GM23338 (cell line): ENCODE results near the gene KRTAP9-9. TPM values are rescaled to one million over a fixed set of nuclear protein-coding genes. Genes with fewer than 3 reads are reported as not detected.

ENCODE experiments used
- ATAC-seq: fragments of 200-7000 bp; cut with Tn5 transposase; 3 replicates; pipeline ENCODE4 v1.9.1; 2020
- DNase-seq: peaks from one replicate; pipeline ENCODE4 v3.0.0-alpha.2; 2015; ENCODE audit warnings: low spot score
- H2AFZ ChIP-seq: fragments of 200-600 bp; sonication (generic); 2 replicates; pipeline ENCODE4 v1.8.0; 2016; ENCODE audit warnings: antibody characterized with exemption, mild to moderate bottlenecking, moderate library complexity
- H3F3A ChIP-seq: fragments of 200-600 bp; sonication (generic); replicated peaks from 2 replicates; pipeline ENCODE4 v1.8.0; 2017; ENCODE audit warnings: antibody characterized with exemption, mixed run types, low read depth
- H3K27ac ChIP-seq: fragments of 200-600 bp; sonication (generic); 2 replicates; pipeline ENCODE4 v1.6.1; 2016; ENCODE audit warnings: low read depth
- H3K27me3 ChIP-seq: fragments of 200-600 bp; sonication (generic); 2 replicates; pipeline ENCODE4 v1.8.0; 2016; ENCODE audit warnings: mild to moderate bottlenecking, mixed run types, moderate library complexity; ENCODE audit not compliant: insufficient read depth
- H3K36me3 ChIP-seq: fragments of 200-600 bp; sonication (generic); 2 replicates; pipeline ENCODE4 v1.8.0; 2016; ENCODE audit warnings: mild to moderate bottlenecking; ENCODE audit not compliant: insufficient read depth
- H3K4me1 ChIP-seq: fragments of 200-600 bp; sonication (generic); 2 replicates; pipeline ENCODE4 v1.8.0; 2016; ENCODE audit warnings: mild to moderate bottlenecking, moderate library complexity; ENCODE audit not compliant: insufficient read depth
- H3K4me2 ChIP-seq: fragments of 200-600 bp; sonication (generic); 2 replicates; pipeline ENCODE4 v1.7.1; 2017; ENCODE audit warnings: mixed run types
- H3K4me3 ChIP-seq: fragments of 200-600 bp; sonication (generic); 2 replicates; pipeline ENCODE4 v1.6.1; 2016; ENCODE audit warnings: mixed run types
- H3K79me2 ChIP-seq: fragments of 200-600 bp; sonication (generic); replicated peaks from 2 replicates; pipeline ENCODE4 v1.8.0; 2017; ENCODE audit warnings: mild to moderate bottlenecking; ENCODE audit not compliant: insufficient read depth
- H3K9me2 ChIP-seq: fragments of 200-600 bp; sonication (generic); 2 replicates; pipeline ENCODE4 v1.8.0; 2017; ENCODE audit not compliant: insufficient read depth
- H4K20me1 ChIP-seq: fragments of 200-600 bp; sonication (generic); replicated peaks from 2 replicates; pipeline ENCODE4 v1.8.0; 2017; ENCODE audit warnings: mild to moderate bottlenecking; ENCODE audit not compliant: insufficient read depth
- H3K27ac Mint-ChIP-seq: 2 replicates; pipeline ENCODE4 v1.8.0; 2020; ENCODE audit warnings: inconsistent platforms, mild to moderate bottlenecking, moderate library complexity, mixed read lengths
- H3K27me3 Mint-ChIP-seq: 3 replicates; pipeline ENCODE4 v1.8.0; 2022; ENCODE audit warnings: low read depth, mild to moderate bottlenecking, moderate library complexity, mixed read lengths, inconsistent platforms; ENCODE audit not compliant: insufficient read depth, poor library complexity
- H3K36me3 Mint-ChIP-seq: 3 replicates; pipeline ENCODE4 v1.8.0; 2021; ENCODE audit warnings: low read depth, mild to moderate bottlenecking, inconsistent platforms, moderate library complexity, mixed read lengths
- H3K4me1 Mint-ChIP-seq: 3 replicates; pipeline ENCODE4 v1.8.0; 2020; ENCODE audit warnings: mild to moderate bottlenecking, inconsistent platforms, mixed read lengths
- H3K4me3 Mint-ChIP-seq: 3 replicates; pipeline ENCODE4 v1.8.0; 2021; ENCODE audit warnings: moderate library complexity, mild to moderate bottlenecking, inconsistent platforms, mixed read lengths
- H3K9me3 Mint-ChIP-seq: 3 replicates; pipeline ENCODE4 v1.8.0; 2020; ENCODE audit warnings: moderate library complexity, mild to moderate bottlenecking, inconsistent platforms, mixed read lengths
- EZH2 ChIP-seq: fragments of 200-600 bp; sonication (generic); IDR thresholded peaks from one replicate; pipeline ENCODE4 v1.8.0; 2017; ENCODE audit warnings: antibody characterized with exemption, mild to moderate bottlenecking, low read depth; ENCODE audit not compliant: unreplicated experiment
- EZH2phosphoT487 ChIP-seq: fragments of 200-600 bp; sonication (generic); IDR thresholded peaks from one replicate; pipeline ENCODE4 v1.8.1; 2018; ENCODE audit warnings: antibody characterized with exemption; ENCODE audit not compliant: unreplicated experiment
- JUNB ChIP-seq: IDR thresholded peaks from one replicate; pipeline ENCODE4 v1.6.1; 2016; ENCODE audit warnings: antibody characterized with exemption; ENCODE audit not compliant: unreplicated experiment
- STAT1 ChIP-seq: IDR thresholded peaks from one replicate; pipeline ENCODE4 v1.6.1; 2016; ENCODE audit warnings: antibody characterized with exemption; ENCODE audit not compliant: unreplicated experiment
- ZNF114 ChIP-seq: fragments of 250-450 bp; sonication (Bioruptor Pico); IDR thresholded peaks from 2 replicates; pipeline ENCODE4 v1.5.0; 2020; ENCODE audit warnings: mild to moderate bottlenecking, moderate library complexity
- ZNF331 ChIP-seq: fragments of 250-450 bp; sonication (Bioruptor Pico); IDR thresholded peaks from 2 replicates; pipeline ENCODE4 v1.5.0; 2020; ENCODE audit warnings: low read depth, mild to moderate bottlenecking, moderate library complexity
- polyA plus RNA-seq: library from polyadenylated mRNA; unstranded; fragments of >200 nt; fragmentation: Nextera tagmentation; extraction: Ambion mirVana; gene quantifications from 2 replicates; pipeline ENCODE4 v1.2.1, GENCODE V29; 2016
- small RNA-seq: library from RNA; depleted of rRNA; stranded (forward); fragments of <200 nt; gene quantifications from one replicate; pipeline ENCODE3, GENCODE V24; 2014; ENCODE audit warnings: low replicate concordance
- total RNA-seq: library from RNA; depleted of rRNA; stranded (reverse); fragments of >200 nt; shearing (Covaris generic); gene quantifications from 2 replicates; pipeline ENCODE4 v1.2.3, GENCODE V29; 2014; rRNA removed
- TF ChIP-seq, protein P1 (sequence below): fragments of 250-450 bp; sonication (Bioruptor Pico); IDR thresholded peaks from 2 replicates; pipeline ENCODE4 v1.5.0; 2020; ENCODE audit warnings: mild to moderate bottlenecking, moderate library complexity
- TF ChIP-seq, protein P2 (sequence below), 2 experiments: fragments of 200-600 bp in 1 of 2; sonication (generic) in 1 of 2; conservative IDR thresholded peaks; 2 replicates each; pipeline versions ENCODE4 v1.5.1 to v1.6.1; 2016 to 2017; ENCODE audit warnings: antibody characterized with exemption in 2 of 2, low read depth in 2 of 2, mild to moderate bottlenecking in 2 of 2, moderate library complexity in 1 of 2

The KRTAP9-9 gene
- total and polyA plus RNA-seq, 2 experiments from 2014 or later, result not detected

DNA sequence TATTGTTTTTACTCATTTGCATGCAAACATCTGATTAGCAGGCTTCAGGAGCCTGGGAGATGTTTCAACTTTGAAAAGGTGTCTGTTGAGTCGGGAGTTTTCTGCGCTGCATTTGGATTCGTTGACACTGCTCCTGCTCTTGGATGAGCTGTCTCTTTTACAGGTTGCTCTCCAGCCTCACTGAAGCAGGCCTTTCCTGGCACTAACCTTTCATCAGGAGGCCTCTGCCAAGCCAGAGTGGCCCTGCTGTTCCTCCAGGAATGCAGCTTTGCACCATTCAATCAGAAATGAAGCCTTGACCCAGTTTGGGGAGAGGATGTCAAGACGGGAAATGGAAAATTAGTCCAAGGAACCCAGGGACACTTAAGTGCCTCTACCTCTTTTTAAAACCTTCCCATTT, 47.8 kb downstream of the KRTAP9-9 start (continued):
- TF ChIP-seq, protein P1, sequence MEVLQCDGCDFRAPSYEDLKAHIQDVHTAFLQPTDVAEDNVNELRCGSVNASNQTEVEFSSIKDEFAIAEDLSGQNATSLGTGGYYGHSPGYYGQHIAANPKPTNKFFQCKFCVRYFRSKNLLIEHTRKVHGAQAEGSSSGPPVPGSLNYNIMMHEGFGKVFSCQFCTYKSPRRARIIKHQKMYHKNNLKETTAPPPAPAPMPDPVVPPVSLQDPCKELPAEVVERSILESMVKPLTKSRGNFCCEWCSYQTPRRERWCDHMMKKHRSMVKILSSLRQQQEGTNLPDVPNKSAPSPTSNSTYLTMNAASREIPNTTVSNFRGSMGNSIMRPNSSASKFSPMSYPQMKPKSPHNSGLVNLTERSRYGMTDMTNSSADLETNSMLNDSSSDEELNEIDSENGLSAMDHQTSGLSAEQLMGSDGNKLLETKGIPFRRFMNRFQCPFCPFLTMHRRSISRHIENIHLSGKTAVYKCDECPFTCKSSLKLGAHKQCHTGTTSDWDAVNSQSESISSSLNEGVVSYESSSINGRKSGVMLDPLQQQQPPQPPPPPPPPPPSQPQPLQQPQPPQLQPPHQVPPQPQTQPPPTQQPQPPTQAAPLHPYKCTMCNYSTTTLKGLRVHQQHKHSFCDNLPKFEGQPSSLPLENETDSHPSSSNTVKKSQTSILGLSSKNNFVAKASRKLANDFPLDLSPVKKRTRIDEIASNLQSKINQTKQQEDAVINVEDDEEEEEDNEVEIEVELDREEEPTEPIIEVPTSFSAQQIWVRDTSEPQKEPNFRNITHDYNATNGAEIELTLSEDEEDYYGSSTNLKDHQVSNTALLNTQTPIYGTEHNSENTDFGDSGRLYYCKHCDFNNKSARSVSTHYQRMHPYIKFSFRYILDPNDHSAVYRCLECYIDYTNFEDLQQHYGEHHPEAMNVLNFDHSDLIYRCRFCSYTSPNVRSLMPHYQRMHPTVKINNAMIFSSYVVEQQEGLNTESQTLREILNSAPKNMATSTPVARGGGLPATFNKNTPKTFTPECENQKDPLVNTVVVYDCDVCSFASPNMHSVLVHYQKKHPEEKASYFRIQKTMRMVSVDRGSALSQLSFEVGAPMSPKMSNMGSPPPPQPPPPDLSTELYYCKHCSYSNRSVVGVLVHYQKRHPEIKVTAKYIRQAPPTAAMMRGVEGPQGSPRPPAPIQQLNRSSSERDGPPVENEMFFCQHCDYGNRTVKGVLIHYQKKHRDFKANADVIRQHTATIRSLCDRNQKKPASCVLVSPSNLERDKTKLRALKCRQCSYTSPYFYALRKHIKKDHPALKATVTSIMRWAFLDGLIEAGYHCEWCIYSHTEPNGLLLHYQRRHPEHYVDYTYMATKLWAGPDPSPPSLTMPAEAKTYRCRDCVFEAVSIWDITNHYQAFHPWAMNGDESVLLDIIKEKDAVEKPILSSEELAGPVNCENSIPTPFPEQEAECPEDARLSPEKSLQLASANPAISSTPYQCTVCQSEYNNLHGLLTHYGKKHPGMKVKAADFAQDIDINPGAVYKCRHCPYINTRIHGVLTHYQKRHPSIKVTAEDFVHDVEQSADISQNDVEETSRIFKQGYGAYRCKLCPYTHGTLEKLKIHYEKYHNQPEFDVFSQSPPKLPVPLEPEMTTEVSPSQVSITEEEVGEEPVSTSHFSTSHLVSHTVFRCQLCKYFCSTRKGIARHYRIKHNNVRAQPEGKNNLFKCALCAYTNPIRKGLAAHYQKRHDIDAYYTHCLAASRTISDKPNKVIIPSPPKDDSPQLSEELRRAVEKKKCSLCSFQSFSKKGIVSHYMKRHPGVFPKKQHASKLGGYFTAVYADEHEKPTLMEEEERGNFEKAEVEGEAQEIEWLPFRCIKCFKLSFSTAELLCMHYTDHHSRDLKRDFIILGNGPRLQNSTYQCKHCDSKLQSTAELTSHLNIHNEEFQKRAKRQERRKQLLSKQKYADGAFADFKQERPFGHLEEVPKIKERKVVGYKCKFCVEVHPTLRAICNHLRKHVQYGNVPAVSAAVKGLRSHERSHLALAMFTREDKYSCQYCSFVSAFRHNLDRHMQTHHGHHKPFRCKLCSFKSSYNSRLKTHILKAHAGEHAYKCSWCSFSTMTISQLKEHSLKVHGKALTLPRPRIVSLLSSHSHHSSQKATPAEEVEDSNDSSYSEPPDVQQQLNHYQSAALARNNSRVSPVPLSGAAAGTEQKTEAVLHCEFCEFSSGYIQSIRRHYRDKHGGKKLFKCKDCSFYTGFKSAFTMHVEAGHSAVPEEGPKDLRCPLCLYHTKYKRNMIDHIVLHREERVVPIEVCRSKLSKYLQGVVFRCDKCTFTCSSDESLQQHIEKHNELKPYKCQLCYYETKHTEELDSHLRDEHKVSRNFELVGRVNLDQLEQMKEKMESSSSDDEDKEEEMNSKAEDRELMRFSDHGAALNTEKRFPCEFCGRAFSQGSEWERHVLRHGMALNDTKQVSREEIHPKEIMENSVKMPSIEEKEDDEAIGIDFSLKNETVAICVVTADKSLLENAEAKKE (CRISPR knock-in tag), result no peak
- TF ChIP-seq ZNF114 (CRISPR knock-in tag) (no peak), STAT1 (no peak), ZNF331 (CRISPR knock-in tag) (no peak), EZH2 (no peak)

DNA sequence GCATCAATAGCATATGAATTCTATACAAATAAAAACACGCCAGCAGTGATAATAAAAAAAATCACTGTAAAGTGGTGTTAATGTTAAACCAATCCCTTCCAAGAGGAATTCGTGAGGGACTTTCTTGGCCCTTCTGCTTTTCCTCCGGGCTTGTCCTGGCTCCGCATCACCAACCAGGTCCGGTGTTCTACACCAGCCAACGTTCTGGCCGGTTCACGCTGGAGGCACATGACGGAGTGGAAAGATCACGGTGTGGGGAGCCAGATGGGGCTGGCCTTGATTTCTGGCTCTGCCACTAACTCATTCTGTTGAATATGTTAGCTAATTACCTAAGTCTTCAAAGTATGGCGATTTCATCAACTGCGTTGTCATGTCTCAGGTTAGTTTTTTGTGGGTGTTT, 48.9 kb downstream of the KRTAP9-9 start:
- H3K9me3 Mint-ChIP-seq, result no peaks in the 10 kb centered on the region; the same call in 2 of the 3 replicates
- H3K4me2 ChIP-seq, result no peak overlapping the region
- no peak overlapping the region for H3K4me3 Mint-ChIP-seq
- no peaks in the 10 kb centered on the region; the same call in 2 of the 3 replicates for H3K4me1 Mint-ChIP-seq
- H3K36me3 ChIP-seq, result no peaks in the 10 kb centered on the region; the same call in 1 of the 2 replicates
- no peaks in the 10 kb centered on the region for H3K9me2 ChIP-seq
- no peaks in the 10 kb centered on the region for H3K27me3 ChIP-seq
- no peak overlapping the region for H2AFZ ChIP-seq
- no peak for TF ChIP-seq EZH2phosphoT487
- no peak for TF ChIP-seq JUNB
- TF ChIP-seq, protein P2, sequence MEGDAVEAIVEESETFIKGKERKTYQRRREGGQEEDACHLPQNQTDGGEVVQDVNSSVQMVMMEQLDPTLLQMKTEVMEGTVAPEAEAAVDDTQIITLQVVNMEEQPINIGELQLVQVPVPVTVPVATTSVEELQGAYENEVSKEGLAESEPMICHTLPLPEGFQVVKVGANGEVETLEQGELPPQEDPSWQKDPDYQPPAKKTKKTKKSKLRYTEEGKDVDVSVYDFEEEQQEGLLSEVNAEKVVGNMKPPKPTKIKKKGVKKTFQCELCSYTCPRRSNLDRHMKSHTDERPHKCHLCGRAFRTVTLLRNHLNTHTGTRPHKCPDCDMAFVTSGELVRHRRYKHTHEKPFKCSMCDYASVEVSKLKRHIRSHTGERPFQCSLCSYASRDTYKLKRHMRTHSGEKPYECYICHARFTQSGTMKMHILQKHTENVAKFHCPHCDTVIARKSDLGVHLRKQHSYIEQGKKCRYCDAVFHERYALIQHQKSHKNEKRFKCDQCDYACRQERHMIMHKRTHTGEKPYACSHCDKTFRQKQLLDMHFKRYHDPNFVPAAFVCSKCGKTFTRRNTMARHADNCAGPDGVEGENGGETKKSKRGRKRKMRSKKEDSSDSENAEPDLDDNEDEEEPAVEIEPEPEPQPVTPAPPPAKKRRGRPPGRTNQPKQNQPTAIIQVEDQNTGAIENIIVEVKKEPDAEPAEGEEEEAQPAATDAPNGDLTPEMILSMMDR (conservative IDR thresholded peaks at IDR 0.05; ENCODE audit: low read depth in 2 of 2), result no peak
- H4K20me1 ChIP-seq, result no peaks in the 10 kb centered on the region
- no peaks in the 10 kb centered on the region for H3K36me3 Mint-ChIP-seq
- no peak overlapping the region for H3K27ac Mint-ChIP-seq
- no peak overlapping the region for H3K27ac ChIP-seq
- H3K79me2 ChIP-seq, result no peaks in the 10 kb centered on the region
- peaks cover 6% of the 10 kb centered on the region for H3K27me3 Mint-ChIP-seq
- DNase-seq (no peak), ATAC-seq (no peak)
- no peaks in the 10 kb centered on the region for H3F3A ChIP-seq
- no peak overlapping the region for H3K4me3 ChIP-seq
- no peaks in the 10 kb centered on the region for H3K4me1 ChIP-seq

Small RNA genes within 50 kb of the gene (small RNA-seq; reads per million reads assigned to genes)
- gene KRTAP9-10P, result not detected

Other genes with a start within 250 kb of the KRTAP9-9 start
Only the 30 nearest of the 40 such genes appear.
- not detected in 2 replicates for gene KRTAP2-3, start 195.3 kb upstream of the KRTAP9-9 start, total RNA-seq
- gene KRTAP2-3, start 195.3 kb upstream of the KRTAP9-9 start, polyA plus RNA-seq, result not detected in 2 replicates
- not detected in 2 replicates for gene KRTAP2-4, start 189.5 kb upstream of the KRTAP9-9 start, total RNA-seq
- gene KRTAP2-4, start 189.5 kb upstream of the KRTAP9-9 start, polyA plus RNA-seq, result not detected in 2 replicates
- not detected in 2 replicates for gene KRTAP4-7, start 171.2 kb upstream of the KRTAP9-9 start, total RNA-seq
- not detected in 2 replicates for gene KRTAP4-7, start 171.2 kb upstream of the KRTAP9-9 start, polyA plus RNA-seq
- not detected in 2 replicates for gene KRTAP4-8, start 157.2 kb upstream of the KRTAP9-9 start, total RNA-seq
- not detected in 2 replicates for gene KRTAP4-8, start 157.2 kb upstream of the KRTAP9-9 start, polyA plus RNA-seq
- not detected in 2 replicates for gene KRTAP4-16, start 153.2 kb upstream of the KRTAP9-9 start, total RNA-seq
- gene KRTAP4-16, start 153.2 kb upstream of the KRTAP9-9 start, polyA plus RNA-seq, result not detected in 2 replicates
- gene KRTAP4-9, start 150.0 kb upstream of the KRTAP9-9 start, total RNA-seq, result not detected in 2 replicates
- not detected in 2 replicates for gene KRTAP4-9, start 150.0 kb upstream of the KRTAP9-9 start, polyA plus RNA-seq
- not detected in 2 replicates for gene KRTAP4-11, start 137.0 kb upstream of the KRTAP9-9 start, total RNA-seq
- gene KRTAP4-11, start 137.0 kb upstream of the KRTAP9-9 start, polyA plus RNA-seq, result not detected in 2 replicates
- not detected in 2 replicates for gene KRTAP4-12, start 131.2 kb upstream of the KRTAP9-9 start, total RNA-seq
- not detected in 2 replicates for gene KRTAP4-12, start 131.2 kb upstream of the KRTAP9-9 start, polyA plus RNA-seq
- gene KRTAP4-6, start 114.8 kb upstream of the KRTAP9-9 start, total RNA-seq, result not detected in 2 replicates
- gene KRTAP4-6, start 114.8 kb upstream of the KRTAP9-9 start, polyA plus RNA-seq, result not detected in 2 replicates
- gene KRTAP4-5, start 105.6 kb upstream of the KRTAP9-9 start, total RNA-seq, result not detected in 2 replicates
- gene KRTAP4-5, start 105.6 kb upstream of the KRTAP9-9 start, polyA plus RNA-seq, result not detected in 2 replicates
- not detected in 2 replicates for gene KRTAP4-4, start 94.6 kb upstream of the KRTAP9-9 start, total RNA-seq
- gene KRTAP4-4, start 94.6 kb upstream of the KRTAP9-9 start, polyA plus RNA-seq, result not detected in 2 replicates
- not detected in 2 replicates for gene KRTAP4-3, start 87.2 kb upstream of the KRTAP9-9 start, total RNA-seq
- not detected in 2 replicates for gene KRTAP4-3, start 87.2 kb upstream of the KRTAP9-9 start, polyA plus RNA-seq
- gene KRTAP4-2, start 77.2 kb upstream of the KRTAP9-9 start, total RNA-seq, result not detected in 2 replicates
- not detected in 2 replicates for gene KRTAP4-2, start 77.2 kb upstream of the KRTAP9-9 start, polyA plus RNA-seq
- not detected in 2 replicates for gene KRTAP4-1, start 70.5 kb upstream of the KRTAP9-9 start, total RNA-seq
- gene KRTAP4-1, start 70.5 kb upstream of the KRTAP9-9 start, polyA plus RNA-seq, result not detected in 2 replicates
- gene KRTAP9-1, start 65.5 kb upstream of the KRTAP9-9 start, total RNA-seq, result not detected in 2 replicates
- not detected in 2 replicates for gene KRTAP9-1, start 65.5 kb upstream of the KRTAP9-9 start, polyA plus RNA-seq
- not detected in 2 replicates for gene KRTAP9-2, start 28.7 kb upstream of the KRTAP9-9 start, total RNA-seq
- gene KRTAP9-2, start 28.7 kb upstream of the KRTAP9-9 start, polyA plus RNA-seq, result not detected in 2 replicates
- not detected in 2 replicates for gene KRTAP9-3, start 22.9 kb upstream of the KRTAP9-9 start, total RNA-seq
- not detected in 2 replicates for gene KRTAP9-3, start 22.9 kb upstream of the KRTAP9-9 start, polyA plus RNA-seq
- gene KRTAP9-8, start 17.4 kb upstream of the KRTAP9-9 start, total RNA-seq, result not detected in 2 replicates
- not detected in 2 replicates for gene KRTAP9-8, start 17.4 kb upstream of the KRTAP9-9 start, polyA plus RNA-seq
- gene KRTAP9-4, start 5.7 kb upstream of the KRTAP9-9 start, total RNA-seq, result not detected in 2 replicates
- gene KRTAP9-4, start 5.7 kb upstream of the KRTAP9-9 start, polyA plus RNA-seq, result not detected in 2 replicates
- gene KRTAP9-6, start 10.0 kb downstream of the KRTAP9-9 start, total RNA-seq, result not detected in 2 replicates
- not detected in 2 replicates for gene KRTAP9-6, start 10.0 kb downstream of the KRTAP9-9 start, polyA plus RNA-seq
- not detected in 2 replicates for gene KRTAP9-7, start 20.3 kb downstream of the KRTAP9-9 start, total RNA-seq
- not detected in 2 replicates for gene KRTAP9-7, start 20.3 kb downstream of the KRTAP9-9 start, polyA plus RNA-seq
- gene KRTAP29-1, start 47.5 kb downstream of the KRTAP9-9 start, total RNA-seq, result not detected in 2 replicates
- gene KRTAP29-1, start 47.5 kb downstream of the KRTAP9-9 start, polyA plus RNA-seq, result not detected in 2 replicates
- gene KRTAP16-1, start 53.9 kb downstream of the KRTAP9-9 start, total RNA-seq, result not detected in 2 replicates
- gene KRTAP16-1, start 53.9 kb downstream of the KRTAP9-9 start, polyA plus RNA-seq, result not detected in 2 replicates
- not detected in 2 replicates for gene KRTAP17-1, start 60.3 kb downstream of the KRTAP9-9 start, total RNA-seq
- not detected in 2 replicates for gene KRTAP17-1, start 60.3 kb downstream of the KRTAP9-9 start, polyA plus RNA-seq
- not detected in 2 replicates for gene KRT33A, start 95.4 kb downstream of the KRTAP9-9 start, total RNA-seq
- gene KRT33A, start 95.4 kb downstream of the KRTAP9-9 start, polyA plus RNA-seq, result not detected in 2 replicates
- not detected in 2 replicates for gene KRT33B, start 114.4 kb downstream of the KRTAP9-9 start, total RNA-seq
- gene KRT33B, start 114.4 kb downstream of the KRTAP9-9 start, polyA plus RNA-seq, result not detected in 2 replicates
- gene KRT34, start 126.9 kb downstream of the KRTAP9-9 start, total RNA-seq, result not detected in 2 replicates
- not detected in 2 replicates for gene KRT34, start 126.9 kb downstream of the KRTAP9-9 start, polyA plus RNA-seq
- gene KRT31, start 142.2 kb downstream of the KRTAP9-9 start, total RNA-seq, result not detected in 2 replicates
- not detected in 2 replicates for gene KRT31, start 142.2 kb downstream of the KRTAP9-9 start, polyA plus RNA-seq
- gene KRT37, start 169.2 kb downstream of the KRTAP9-9 start, total RNA-seq, result not detected in 2 replicates
- not detected in 2 replicates for gene KRT37, start 169.2 kb downstream of the KRTAP9-9 start, polyA plus RNA-seq
- gene KRT38, start 185.6 kb downstream of the KRTAP9-9 start, total RNA-seq, result not detected in 2 replicates
- not detected in 2 replicates for gene KRT38, start 185.6 kb downstream of the KRTAP9-9 start, polyA plus RNA-seq